ENCODE measurements around the gene LPCAT1. TPM values are rescaled to one million over a fixed set of nuclear protein-coding genes. Genes with fewer than 3 reads are reported as not detected.

Gene LPCAT1
- total and polyA plus RNA-seq, 8 donors = 5.2 to 229 (median 14.4) TPM

DNA sequence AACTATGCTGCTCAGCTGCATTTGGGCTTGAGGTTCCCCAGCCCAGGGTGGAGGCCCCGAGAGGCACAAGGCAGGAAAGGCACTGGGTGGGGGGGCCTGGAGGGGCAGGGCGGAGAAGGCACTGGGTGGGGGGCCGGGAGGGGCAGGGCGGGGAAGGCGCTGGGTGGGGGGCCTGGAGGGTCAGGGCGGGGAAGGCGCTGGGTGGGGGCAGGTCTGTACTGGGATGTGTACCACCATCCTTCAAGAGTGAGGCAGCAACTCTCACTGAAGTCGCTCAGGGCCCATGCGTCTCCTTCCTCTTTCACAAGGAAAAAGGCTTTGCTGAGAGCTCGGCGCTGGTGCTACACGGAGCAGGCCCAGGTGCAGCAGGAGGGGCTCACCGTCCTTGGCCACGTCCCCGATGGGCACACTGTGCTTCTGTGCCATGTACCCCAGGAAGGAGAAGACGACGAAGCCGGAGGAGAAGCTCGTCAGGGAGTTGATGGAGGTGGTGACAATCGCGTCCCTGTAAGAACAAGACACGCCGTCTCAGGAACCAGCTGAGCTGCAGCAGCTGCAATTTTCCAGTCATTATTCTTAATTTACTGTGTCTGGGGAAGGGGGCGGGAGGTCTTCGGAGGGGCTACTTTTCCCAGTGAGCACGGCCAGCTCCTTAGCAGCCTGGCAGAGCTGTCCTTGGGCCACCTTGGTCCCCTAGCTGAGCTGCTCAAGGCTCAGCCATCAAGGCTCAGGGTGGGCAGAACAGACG is 109.3 kb downstream of the LPCAT1 start:
- Histone ChIP-seq H3K4me3 (no peak overlapping the region), H3K4me1 (no peaks in the 10 kb centered on the region), H3K36me3 (no peaks in the 10 kb centered on the region), H3K9me3 (no peaks in the 10 kb centered on the region), H3K27me3 (peaks cover 0 to 54% (median 0%) of the 10 kb centered on the region in 3 donors), H3K27ac (no peak overlapping the region)
- 45 to 67% (median 62%) methylated on average over 26 to 27 of the region's 27 CpGs for WGBS, 5 donors
- DNase-seq = peak in 1 of 2 donors; percentile 42
- intact Hi-C loops (cut with DNase I; ENCODE audit: low total_unique reads) = no loop called here
- TF ChIP-seq POLR2AphosphoS5 (IDR thresholded peaks at IDR 0.05) (no peak), POLR2A (IDR thresholded peaks at IDR 0.05) (no peak), EP300 (IDR thresholded peaks at IDR 0.05) (no peak), CTCF (IDR thresholded peaks at IDR 0.05) (no peak)

DNA sequence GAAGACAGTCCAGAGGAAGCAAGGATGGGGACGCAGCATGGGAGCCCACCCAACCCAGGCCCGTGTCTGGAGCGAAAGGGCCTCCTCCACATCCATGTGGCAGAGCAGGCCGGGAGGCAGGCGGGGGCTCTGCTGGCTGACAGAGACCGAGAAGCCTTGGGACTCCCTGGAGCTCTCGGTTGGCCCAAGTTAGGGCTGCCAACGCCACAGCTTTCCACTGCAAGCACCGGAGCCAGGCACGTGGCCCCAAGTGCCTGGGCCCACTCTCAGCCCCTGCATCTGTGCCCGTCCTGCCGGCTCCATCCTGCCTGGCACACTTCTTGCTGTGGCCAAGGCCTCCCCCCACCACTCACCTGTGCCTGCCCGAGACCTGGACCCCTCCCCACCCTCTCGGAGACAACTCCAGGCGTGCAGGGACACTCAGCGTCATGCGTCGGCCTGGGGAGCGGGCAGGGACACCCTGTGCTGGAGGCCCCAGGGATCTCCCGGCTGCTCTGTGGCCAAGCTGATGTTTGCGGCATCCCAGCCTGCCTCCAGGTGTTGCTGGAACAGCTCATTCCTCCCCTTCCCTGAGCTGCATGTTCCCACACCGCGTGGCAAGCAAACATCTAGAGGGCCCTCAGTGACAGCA is 110.0 kb downstream of the LPCAT1 start:
- Histone ChIP-seq H3K9me3 (no peaks in the 10 kb centered on the region), H3K27me3 (peaks cover 0 to 62% (median 0%) of the 10 kb centered on the region in 3 donors), H3K4me1 (no peaks in the 10 kb centered on the region), H3K4me3 (no peak overlapping the region), H3K27ac (no peak overlapping the region), H3K36me3 (no peaks in the 10 kb centered on the region)
- 65 to 78% (median 73%) methylated on average over 9 to 23 of the region's 23 CpGs for WGBS, 5 donors
- TF ChIP-seq CTCF (IDR thresholded peaks at IDR 0.05) (no peak), POLR2A (IDR thresholded peaks at IDR 0.05) (no peak), EP300 (IDR thresholded peaks at IDR 0.05) (no peak)
- intact Hi-C loops (cut with DNase I; ENCODE audit: low total_unique reads) = no loop called here
- DNase-seq = no peak

- Histone ChIP-seq H3K27ac (no peak overlapping the region), H3K27me3 (peaks cover 0 to 67% (median 0%) of the 10 kb centered on the region in 3 donors), H3K9me3 (no peaks in the 10 kb centered on the region), H3K4me1 (no peaks in the 10 kb centered on the region), H3K36me3 (no peaks in the 10 kb centered on the region), H3K4me3 (no peak overlapping the region)
- intact Hi-C loops (cut with DNase I; ENCODE audit: low total_unique reads) = no loop called here
- DNase-seq = no peak
- TF ChIP-seq POLR2A (IDR thresholded peaks at IDR 0.05) (no peak), POLR2AphosphoS5 (IDR thresholded peaks at IDR 0.05) (no peak), CTCF (IDR thresholded peaks at IDR 0.05) (no peak), EP300 (IDR thresholded peaks at IDR 0.05) (no peak)
- WGBS, 5 donors = 41 to 63% (median 53%) methylated on average over 13 of the region's 13 CpGs
These were observed 110.5 kb downstream of the LPCAT1 start for GRCh38 chr5:1413211-1413610.

GRCh38 chr5:1412621-1413020 is 111.1 kb downstream of the LPCAT1 start:
- 36 to 45% (median 41%) methylated on average over 10 of the region's 10 CpGs for WGBS, 5 donors
- Histone ChIP-seq H3K36me3 (no peaks in the 10 kb centered on the region), H3K9me3 (no peaks in the 10 kb centered on the region), H3K4me1 (no peaks in the 10 kb centered on the region), H3K4me3 (no peak overlapping the region), H3K27me3 (peaks cover 0 to 71% (median 0%) of the 10 kb centered on the region in 3 donors), H3K27ac (no peak overlapping the region)
- intact Hi-C loops (cut with DNase I; ENCODE audit: low total_unique reads) = no loop called here
- no peak for DNase-seq
- no peak for TF ChIP-seq CTCF (IDR thresholded peaks at IDR 0.05)
- TF ChIP-seq POLR2AphosphoS5 (IDR thresholded peaks at IDR 0.05) = no peak
- no peak for TF ChIP-seq EP300 (IDR thresholded peaks at IDR 0.05)
- TF ChIP-seq POLR2A (IDR thresholded peaks at IDR 0.05) = no peak

All from stomach (tissue), 9 donors.